ENCODE data around the gene DDI1.

DDI1 gene

DNA sequence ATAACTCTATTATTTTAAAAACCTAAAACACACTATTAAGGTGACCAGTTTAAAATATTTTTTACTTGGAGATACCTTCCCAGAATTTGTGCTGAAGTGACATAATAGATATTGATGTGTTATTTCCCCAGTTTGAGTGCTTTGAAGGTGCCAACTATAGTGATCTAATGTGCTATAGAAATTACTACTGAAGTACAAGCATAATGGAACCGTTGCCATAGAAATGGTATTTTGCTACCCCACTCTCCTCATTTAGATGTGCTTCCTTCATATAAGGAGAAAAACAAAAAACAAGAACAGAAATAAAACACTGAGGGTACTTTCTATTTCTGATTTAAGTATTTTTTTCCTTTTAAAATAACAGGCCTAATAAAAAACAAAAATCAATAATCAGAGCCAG lies 19.2 kb downstream of the DDI1 start:
- H3K27me3 Mint-ChIP-seq = no peaks in the 10 kb centered on the region
- no peak overlapping the region for H3K4me3 Mint-ChIP-seq
- H3K27ac Mint-ChIP-seq = no peak overlapping the region
- H3K4me1 Mint-ChIP-seq = no peaks in the 10 kb centered on the region
- no peak for DNase-seq
- H3K9me3 Mint-ChIP-seq = no peaks in the 10 kb centered on the region
- ATAC-seq = no peak

DNA sequence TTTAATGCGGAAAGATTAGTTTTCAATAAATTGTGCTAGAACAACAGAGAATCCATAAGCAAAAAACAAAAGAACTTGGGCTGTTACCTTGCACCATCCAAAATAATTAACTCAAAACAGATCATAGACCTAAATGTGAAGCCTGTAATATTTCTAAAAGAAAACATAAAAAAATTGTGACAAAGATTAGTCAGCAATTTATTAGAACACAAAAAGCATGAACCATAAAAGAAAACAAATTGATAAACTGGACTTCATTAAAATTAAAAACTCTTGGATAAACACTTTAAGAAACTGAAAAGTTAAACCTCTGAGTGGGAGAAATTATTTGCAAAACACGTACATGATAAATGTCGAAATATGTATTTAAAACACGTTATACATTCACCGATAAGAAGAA lies 21.5 kb downstream of the DDI1 start:
- Mint-ChIP-seq H3K27me3 (no peaks in the 10 kb centered on the region), H3K4me1 (no peaks in the 10 kb centered on the region), H3K4me3 (no peak overlapping the region), H3K9me3 (no peaks in the 10 kb centered on the region), H3K27ac (no peak overlapping the region)
- DNase-seq (no peak), ATAC-seq (no peak)

DNA sequence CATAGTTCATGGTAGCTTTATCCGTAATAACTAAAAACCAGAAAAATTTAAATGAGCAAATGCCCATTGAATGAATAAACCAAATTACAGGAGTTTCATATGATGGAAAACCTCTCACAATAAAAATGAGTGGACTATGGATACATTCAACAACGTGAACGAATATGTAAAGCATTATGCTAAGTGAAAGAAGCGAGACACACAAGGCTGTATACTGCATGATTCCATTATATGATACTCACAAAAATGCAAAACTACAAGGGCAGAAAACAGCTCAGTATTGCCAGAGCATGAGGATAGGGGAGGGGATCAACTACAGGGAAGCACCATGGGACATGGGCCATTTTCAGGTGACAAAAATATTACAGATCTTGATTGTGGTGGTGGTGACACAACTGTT lies 22.2 kb downstream of the DDI1 start:
- Mint-ChIP-seq H3K9me3 (no peaks in the 10 kb centered on the region), H3K4me1 (no peaks in the 10 kb centered on the region), H3K27me3 (no peaks in the 10 kb centered on the region), H3K4me3 (no peak overlapping the region), H3K27ac (no peak overlapping the region)
- DNase-seq (no peak), ATAC-seq (no peak)

DNA sequence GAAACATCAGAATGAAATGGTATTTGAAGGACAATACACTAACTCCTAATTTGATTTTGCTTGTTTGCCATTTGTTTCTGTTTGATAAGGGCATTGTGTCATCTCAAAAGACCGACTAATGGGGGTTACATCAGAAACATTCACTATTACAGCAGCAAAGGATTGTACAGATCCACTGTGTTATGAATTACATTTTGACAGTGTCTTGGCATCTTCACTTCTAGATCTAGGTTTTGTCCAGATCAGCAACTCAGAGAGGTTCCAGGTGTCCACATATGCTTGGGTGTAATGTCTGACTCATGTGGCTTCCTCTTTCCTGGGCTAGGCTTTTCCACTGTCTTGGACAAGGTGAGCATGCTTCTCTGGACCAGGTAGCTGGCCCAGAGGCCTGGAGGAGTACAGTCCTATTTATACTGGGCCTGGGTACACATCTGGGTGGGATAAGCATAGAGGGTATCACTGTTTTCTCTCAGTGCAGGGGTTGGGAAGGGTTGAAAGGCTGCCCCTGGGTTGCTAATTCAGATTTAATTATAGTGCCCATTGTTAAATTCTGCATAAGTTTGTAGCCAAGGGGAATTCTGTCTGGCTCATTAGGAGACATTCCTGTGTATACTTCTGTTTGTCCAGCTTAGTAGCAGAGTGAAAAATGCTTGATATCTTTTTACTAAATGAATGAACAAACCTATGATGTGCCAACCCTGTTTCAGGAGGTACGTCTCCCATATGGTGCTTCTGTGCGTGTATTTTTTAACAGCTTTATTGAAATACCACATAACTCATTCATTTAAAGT lies 23.8 kb downstream of the DDI1 start:
- no peaks in the 10 kb centered on the region for H3K9me3 Mint-ChIP-seq
- ATAC-seq = no peak
- no peak overlapping the region for H3K4me3 Mint-ChIP-seq
- H3K4me1 Mint-ChIP-seq = no peaks in the 10 kb centered on the region
- no peak for DNase-seq
- no peak overlapping the region for H3K27ac Mint-ChIP-seq
- no peaks in the 10 kb centered on the region for H3K27me3 Mint-ChIP-seq

DNA sequence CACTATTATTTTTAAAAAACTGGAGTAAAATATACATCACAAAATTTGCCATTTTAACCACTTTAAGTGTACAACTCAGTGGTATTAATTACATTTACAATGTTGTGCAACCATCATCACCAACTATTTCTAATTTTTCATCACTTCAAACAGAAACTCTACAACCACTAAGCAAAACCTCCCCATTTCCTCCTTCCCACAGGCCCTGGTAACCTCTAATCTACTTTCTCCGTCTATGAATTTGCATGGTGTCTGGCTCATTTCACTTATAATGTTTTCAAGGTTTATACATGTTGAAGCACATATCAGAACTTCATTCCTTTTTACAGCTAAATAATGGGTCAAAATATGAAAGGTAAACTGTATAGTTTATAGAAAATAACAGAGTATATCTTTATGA lies 24.4 kb downstream of the DDI1 start:
- DNase-seq = no peak
- Mint-ChIP-seq H3K27me3 (no peaks in the 10 kb centered on the region), H3K4me1 (no peaks in the 10 kb centered on the region), H3K9me3 (no peaks in the 10 kb centered on the region), H3K4me3 (no peak overlapping the region), H3K27ac (no peak overlapping the region)
- no peak for ATAC-seq

DNA sequence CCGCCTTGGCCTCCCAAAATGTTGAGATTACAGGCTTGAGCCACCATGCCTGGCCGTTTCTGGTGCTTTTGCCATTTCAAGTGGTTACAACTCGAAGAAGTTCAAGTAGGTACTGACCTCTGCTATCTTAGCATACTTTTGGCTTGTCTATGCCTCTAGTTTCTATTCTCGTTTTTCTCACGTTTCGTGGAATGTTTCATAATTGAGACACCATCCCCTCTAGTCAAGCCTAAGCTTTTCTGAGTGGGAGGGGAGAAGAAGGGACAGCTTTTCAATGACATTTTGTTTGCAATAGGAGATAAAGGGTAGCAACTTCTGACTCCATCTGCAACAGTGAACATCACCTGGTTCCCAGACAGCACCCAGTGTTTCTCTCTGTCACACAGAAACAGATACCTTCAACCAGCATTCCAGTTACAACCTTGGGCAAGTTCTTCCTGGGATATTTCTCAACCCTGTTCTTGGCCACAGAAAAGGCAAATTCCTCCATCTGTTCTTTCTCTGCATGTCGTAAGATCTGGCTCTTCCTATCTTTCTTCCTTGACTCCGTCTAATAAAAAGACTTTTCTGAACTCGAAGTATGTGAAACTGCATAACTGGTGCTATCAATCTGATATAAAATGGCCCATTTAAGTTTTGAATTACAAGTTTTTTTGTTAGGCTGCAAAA lies 25.5 kb downstream of the DDI1 start:
- Mint-ChIP-seq H3K27ac (no peak overlapping the region), H3K9me3 (no peaks in the 10 kb centered on the region), H3K4me3 (no peak overlapping the region), H3K4me1 (no peaks in the 10 kb centered on the region), H3K27me3 (no peaks in the 10 kb centered on the region)
- DNase-seq (no peak), ATAC-seq (no peak)

DNA sequence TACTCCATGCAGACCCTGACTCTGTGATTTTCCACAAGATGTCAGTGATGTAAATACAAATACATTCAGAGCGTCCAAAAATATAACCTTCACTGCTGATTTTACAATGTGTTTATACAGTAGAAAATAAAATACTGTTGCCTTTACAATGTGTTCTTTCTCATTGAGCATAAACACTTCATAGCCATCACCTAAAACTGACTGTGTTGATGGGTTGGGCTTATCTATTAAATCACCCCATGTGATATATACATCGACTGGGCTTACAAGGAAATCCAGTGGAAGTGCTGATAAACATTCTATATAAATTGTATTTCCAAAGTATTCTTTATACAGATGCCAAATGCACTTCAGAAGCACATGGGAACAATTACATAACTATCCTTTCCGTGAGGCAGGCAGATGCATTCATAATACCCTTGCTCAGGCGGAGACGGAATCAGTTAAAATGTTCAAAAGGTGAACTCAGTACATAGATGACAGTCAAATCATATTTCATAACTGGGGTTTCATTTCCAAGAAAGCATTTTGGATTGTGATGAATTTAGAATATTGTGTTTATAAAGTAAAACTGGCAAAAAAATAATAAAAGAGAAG lies 27.7 kb downstream of the DDI1 start:
- Mint-ChIP-seq H3K9me3 (no peaks in the 10 kb centered on the region), H3K4me1 (no peaks in the 10 kb centered on the region), H3K4me3 (no peak overlapping the region), H3K27ac (no peak overlapping the region), H3K27me3 (no peaks in the 10 kb centered on the region)
- ATAC-seq (no peak), DNase-seq (no peak)

DNA sequence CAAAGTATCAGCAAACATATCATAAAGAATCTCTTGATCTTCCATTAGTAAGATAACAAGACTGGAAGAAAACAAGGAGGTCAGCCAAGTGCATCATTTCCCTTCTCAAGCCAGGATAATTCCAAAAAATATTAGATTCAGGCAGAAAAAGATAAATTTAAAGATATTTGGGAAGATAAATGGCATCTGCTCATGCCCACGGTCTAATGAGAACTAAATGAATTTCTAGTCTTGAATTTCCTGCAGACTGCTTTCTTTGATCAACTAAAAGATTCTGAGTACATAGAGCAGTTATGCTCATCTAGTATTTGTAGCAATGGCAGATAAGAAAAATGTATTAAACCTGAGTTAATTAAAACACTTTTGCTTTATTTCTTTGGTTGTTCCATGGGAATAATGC lies 31.1 kb downstream of the DDI1 start:
- Mint-ChIP-seq H3K9me3 (no peaks in the 10 kb centered on the region), H3K4me3 (no peak overlapping the region), H3K27me3 (no peaks in the 10 kb centered on the region), H3K27ac (no peak overlapping the region), H3K4me1 (no peaks in the 10 kb centered on the region)
- no peak for ATAC-seq
- DNase-seq = no peak

DNA sequence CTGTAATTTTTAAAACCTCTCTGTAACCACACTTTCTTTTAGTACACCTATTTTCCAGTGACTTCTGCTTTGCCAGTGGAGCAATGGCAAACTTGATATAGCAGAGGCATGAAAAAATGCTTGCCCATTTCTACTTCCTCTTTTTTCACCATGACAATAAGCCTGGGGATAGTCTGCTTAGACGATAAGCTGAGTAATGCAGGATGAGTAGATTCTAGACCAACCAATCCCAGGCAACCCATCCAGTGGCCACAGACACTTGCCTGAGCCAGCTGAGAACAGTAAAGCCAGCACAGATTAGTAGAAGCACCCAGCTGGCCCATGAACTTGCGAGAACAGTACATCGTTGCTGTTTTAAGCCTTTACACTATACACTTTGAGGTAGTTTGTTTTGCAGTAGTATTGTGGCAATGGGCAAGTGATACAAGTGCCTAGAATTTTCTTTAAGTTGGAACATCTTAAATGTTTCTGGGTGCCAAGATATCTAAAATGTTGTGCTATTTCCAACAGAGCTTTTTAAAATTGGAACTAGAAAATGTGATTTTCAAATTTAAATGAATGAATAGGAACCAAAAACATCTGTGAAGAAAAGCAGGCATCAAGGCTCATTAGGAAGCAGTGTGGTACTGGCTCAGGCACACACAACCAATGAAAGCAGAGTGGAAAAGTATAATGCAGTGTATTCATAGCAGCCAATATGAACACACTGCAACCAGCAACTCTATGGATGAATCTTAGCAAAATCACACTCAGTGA lies 37.7 kb downstream of the DDI1 start:
- no peak for ATAC-seq
- no peaks in the 10 kb centered on the region for H3K27me3 Mint-ChIP-seq

DNA sequence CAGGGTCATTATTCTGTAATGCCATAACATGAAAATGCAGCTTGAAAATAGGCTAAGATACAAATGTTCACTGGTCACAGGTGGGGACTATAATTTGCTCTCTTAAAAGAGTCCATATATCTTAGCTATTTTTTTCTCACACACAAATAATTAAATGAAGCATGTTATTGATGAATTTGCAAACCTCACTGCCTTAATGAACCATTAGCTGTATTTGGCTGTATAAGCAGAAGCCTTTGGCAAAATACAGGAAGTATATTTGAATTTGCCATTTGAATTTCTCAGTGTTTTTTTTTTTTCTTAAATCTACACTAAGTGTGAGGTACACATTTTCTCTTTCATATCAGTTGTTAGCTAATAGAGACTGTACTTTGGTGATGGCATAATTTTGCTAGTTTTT lies 38.7 kb downstream of the DDI1 start:
- H3K4me3 Mint-ChIP-seq = no peak overlapping the region
- H3K9me3 Mint-ChIP-seq = no peaks in the 10 kb centered on the region
- H3K27ac Mint-ChIP-seq = no peak overlapping the region
- no peaks in the 10 kb centered on the region for H3K27me3 Mint-ChIP-seq
- ATAC-seq (no peak), DNase-seq (no peak)
- no peaks in the 10 kb centered on the region for H3K4me1 Mint-ChIP-seq

More for the DNA sequence above, 37.7 kb downstream of the DDI1 start:
- no peaks in the 10 kb centered on the region for H3K9me3 Mint-ChIP-seq
- H3K4me1 Mint-ChIP-seq = no peaks in the 10 kb centered on the region
- H3K4me3 Mint-ChIP-seq = no peak overlapping the region
- no peak for DNase-seq
- H3K27ac Mint-ChIP-seq = no peak overlapping the region

DNA sequence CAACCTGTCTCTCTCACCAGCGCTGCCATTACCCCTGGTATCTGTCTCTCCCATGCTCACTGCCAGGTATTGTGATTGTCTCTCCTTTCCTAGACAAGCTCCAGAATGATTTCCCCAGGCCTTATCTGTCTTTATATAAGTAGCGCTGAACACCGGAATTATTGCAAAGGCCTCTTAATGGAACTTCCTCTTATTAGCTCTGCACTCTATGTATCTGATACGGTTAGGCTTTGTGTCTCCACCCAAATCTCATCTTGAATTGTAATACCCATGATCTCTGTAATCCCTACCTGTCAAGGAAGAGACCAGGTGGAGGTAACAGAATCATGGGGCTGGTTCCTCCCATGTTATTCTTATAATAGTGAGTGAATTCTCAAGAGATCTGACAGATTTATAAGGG lies 39.3 kb downstream of the DDI1 start:
- no peak overlapping the region for H3K27ac Mint-ChIP-seq
- H3K4me3 Mint-ChIP-seq = no peak overlapping the region
- no peaks in the 10 kb centered on the region for H3K9me3 Mint-ChIP-seq
- no peaks in the 10 kb centered on the region for H3K4me1 Mint-ChIP-seq
- ATAC-seq = no peak
- H3K27me3 Mint-ChIP-seq = no peaks in the 10 kb centered on the region
- no peak for DNase-seq

DNA sequence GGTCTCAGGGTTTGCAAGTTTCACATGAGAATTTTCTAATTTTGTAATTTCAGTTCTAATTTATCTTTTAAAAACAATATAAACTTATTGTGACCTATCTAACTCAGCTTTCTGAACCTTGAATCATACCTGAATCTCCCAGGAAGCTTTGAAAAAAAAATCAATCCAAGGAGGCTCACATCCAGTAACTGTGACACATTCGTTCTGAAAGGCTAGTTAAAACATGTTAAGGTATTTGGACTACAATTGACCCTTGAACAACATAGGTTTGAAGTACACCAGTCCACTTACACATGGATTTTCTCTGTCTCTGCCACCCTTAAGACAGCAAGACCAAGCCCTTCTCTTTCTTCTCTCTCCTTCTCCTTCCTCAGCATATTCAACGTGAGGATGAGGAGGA lies 40.0 kb downstream of the DDI1 start:
- H3K27ac Mint-ChIP-seq = no peak overlapping the region
- no peaks in the 10 kb centered on the region for H3K9me3 Mint-ChIP-seq
- DNase-seq (no peak), ATAC-seq (no peak)
- H3K27me3 Mint-ChIP-seq = no peaks in the 10 kb centered on the region
- no peak overlapping the region for H3K4me3 Mint-ChIP-seq
- no peaks in the 10 kb centered on the region for H3K4me1 Mint-ChIP-seq

DNA sequence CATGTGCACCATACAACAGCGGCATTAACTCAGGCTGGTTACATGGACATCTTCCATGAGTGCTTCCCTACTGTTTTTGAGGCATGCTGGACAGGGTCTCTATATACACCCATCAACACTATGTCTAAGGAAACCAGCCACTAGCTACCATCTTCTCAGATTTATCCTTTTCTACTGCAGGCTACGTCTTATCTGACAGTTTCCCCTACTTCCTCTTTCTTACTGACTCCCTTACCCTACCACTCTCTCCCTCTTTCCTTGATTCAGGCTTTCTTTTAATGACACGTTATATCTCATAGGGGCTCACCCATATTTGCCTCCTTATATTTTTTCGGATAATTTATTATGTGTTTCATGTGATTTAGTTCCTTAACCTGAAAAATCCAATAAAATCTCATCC lies 41.8 kb downstream of the DDI1 start:
- no peaks in the 10 kb centered on the region for H3K27me3 Mint-ChIP-seq

DNA sequence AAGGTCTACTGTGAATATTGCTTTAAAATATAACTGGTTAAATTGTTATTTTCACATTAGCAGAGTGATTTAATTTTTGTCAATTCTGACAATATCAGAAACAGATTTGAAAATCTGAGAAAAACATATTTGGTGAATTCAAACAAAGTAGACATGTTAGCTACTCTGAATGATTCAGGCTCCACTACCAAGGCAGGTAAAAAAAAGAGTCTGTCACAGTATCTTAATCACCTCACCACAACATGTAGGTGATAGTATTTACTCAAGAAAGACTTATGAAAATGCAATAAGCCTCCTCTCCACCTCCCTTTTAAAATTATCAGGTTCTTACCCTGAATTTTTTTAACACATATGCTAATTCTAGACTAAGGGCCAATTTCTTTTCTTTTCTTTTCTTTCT lies 42.6 kb downstream of the DDI1 start:
- Mint-ChIP-seq H3K4me1 (no peaks in the 10 kb centered on the region), H3K9me3 (no peaks in the 10 kb centered on the region), H3K4me3 (no peak overlapping the region), H3K27me3 (no peaks in the 10 kb centered on the region), H3K27ac (no peak overlapping the region)
- ATAC-seq = no peak
- no peak for DNase-seq

More for the DNA sequence above, 41.8 kb downstream of the DDI1 start:
- Mint-ChIP-seq H3K9me3 (no peaks in the 10 kb centered on the region), H3K4me1 (no peaks in the 10 kb centered on the region), H3K27ac (no peak overlapping the region), H3K4me3 (no peak overlapping the region)
- no peak for DNase-seq
- no peak for ATAC-seq

DNA sequence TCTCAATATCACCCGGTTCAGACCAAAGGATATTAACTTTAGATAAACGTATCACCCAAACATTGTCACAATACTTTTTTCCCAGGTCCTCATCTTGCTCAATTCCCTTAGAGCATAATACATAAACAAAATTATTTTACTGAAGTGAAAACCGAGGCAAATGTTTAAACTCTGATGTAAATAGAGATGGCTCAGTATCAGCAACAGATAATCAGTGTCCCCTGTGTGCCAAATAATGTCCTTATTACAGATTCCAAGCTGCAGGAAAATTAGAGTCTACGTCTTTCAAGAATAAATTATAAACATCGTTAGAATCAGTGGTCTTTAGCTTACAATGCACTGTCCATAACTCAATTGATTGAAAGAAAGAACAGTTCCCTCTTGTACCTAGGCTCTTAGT lies 50.2 kb downstream of the DDI1 start:
- Mint-ChIP-seq H3K4me3 (no peak overlapping the region), H3K27ac (no peak overlapping the region), H3K9me3 (no peaks in the 10 kb centered on the region), H3K4me1 (no peaks in the 10 kb centered on the region), H3K27me3 (no peaks in the 10 kb centered on the region)
- DNase-seq = no peak
- ATAC-seq = no peak

All from stimulated activated naive CD8-positive, alpha-beta T cell treated with anti-CD3 and anti-CD28 coated beads, Interleukin-15, amount 100 ng/mL, for 72 hours (primary cell).